GM12892 (cell line): ENCODE data around the gene RSPH3. TPM values are rescaled to one million over a fixed set of nuclear protein-coding genes. Genes with fewer than 3 reads are reported as not detected.
A peak's percentile ranks its signal among the peaks of the same experiment; 100 is the strongest.

Source experiments
- DNase-seq: peaks from one replicate; pipeline ENCODE4 v3.0.0; 2011; ENCODE audit not compliant: insufficient read length
- FAIRE-seq: peaks from 2 replicates; lab custom pipeline; 2011; peaks lifted over from hg19 to GRCh38; lab: Jason Lieb, UNC
- POLR2A ChIP-seq: IDR thresholded peaks from 2 replicates; pipeline ENCODE4 v1.6.1; 2011; ENCODE audit warnings: low read depth, low read length, control low read depth
- POLR2AphosphoS5 ChIP-seq: IDR thresholded peaks from 2 replicates; pipeline ENCODE4 v1.6.1; 2011; ENCODE audit warnings: low read depth, low read length, control low read depth
- TAF1 ChIP-seq: IDR thresholded peaks from 2 replicates; pipeline ENCODE4 v1.6.1; 2011; ENCODE audit warnings: low read depth, mild to moderate bottlenecking, control low read depth, low read length, borderline replicate concordance
- polyA plus RNA-seq: library from polyadenylated mRNA; unstranded; fragments of >200 nt; gene quantifications from one replicate; pipeline ENCODE4 v1.2.1, GENCODE V29; 2012; ENCODE audit warnings: missing spikeins, inconsistent platforms; ENCODE audit not compliant: missing spikeins

The RSPH3 gene, protein sequence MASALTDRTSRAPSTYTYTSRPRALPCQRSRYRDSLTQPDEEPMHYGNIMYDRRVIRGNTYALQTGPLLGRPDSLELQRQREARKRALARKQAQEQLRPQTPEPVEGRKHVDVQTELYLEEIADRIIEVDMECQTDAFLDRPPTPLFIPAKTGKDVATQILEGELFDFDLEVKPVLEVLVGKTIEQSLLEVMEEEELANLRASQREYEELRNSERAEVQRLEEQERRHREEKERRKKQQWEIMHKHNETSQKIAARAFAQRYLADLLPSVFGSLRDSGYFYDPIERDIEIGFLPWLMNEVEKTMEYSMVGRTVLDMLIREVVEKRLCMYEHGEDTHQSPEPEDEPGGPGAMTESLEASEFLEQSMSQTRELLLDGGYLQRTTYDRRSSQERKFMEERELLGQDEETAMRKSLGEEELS
- 1.9 TPM for polyA plus RNA-seq

DNA sequence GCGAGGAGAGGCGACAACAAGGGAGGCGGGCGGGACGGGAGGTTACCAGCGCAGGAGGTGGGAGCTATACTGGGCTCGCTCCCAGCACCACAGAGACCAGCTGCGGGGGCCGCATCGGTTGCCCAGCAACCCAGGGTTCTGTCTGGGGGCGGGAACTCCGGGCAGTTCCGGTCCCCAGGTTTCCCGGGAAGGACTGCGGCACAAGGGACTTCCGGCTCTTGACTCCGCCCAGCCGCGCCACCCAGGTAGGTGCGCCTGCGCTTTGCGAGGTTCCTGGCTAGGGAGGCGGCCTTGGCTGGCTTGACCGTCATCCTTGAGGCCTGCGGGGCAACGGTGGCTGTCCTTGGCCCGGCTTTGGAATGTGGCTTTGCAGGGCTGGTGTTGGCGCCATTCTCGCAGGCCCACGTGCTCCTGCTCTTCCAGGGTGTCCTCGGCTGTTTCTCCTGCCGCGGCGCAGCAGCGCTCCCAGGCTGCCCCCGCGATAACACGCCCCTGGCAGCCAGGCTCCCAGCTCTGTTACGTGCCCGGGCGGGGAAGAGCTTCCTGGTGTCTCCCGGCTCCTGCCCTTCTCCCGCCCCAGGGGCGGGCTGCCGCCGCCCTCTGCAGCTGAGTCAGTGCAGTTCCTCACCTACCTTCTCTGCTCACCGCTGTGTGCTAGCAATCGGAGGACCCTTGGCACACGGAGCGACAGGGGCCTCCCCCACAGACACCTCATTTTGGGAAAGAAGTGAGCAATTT, at the start of gene RSPH3:
TSS of gene RSPH3 (minus strand) at position 537 of the 738 bp plus-strand sequence. CDS start 652 bp downstream, outside the sequence.
- DNase-seq (peak; percentile 95), FAIRE-seq (peak; percentile 99)
- peak; percentile 94 for TF ChIP-seq POLR2AphosphoS5
- peak; percentile 91 for TF ChIP-seq POLR2A
- TF ChIP-seq TAF1: no peak

DNA sequence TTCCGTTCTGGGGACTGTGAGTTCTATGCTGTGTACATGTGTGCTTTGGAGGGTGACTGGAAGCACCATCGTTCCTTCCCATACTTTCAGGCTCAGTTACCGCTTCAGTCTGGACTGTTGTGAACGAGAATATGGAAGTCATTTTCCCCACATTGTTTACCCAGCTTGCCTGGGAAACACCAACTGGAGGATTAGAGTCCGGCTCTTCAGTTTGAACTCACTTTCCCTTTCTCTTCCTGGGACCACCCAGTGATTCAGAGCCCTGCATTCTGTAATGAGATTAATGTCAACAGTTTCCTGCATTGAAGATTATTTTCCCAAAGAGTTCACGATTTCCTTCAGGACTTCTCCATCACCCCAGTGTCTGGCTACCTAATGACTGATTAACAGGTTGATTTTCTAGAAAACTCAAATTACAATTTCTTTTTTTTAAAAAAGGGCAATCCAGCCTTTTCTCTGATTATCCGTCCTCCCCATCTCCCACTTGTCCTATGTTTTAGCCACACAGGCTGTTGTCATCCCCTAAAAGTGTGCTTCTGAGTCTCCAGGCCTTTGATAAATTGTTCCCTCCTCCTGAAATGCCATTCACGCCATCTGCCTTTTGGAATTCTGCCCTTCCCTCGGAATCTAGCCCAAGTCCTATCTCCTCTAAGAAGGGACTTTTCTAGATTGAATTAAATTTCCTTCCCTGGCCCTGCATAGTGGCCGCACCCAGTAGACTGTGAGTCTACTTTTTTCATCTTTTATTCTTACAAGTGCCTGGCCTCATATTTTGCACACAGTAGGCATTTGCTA, 48.1 kb upstream of the RSPH3 start:
- FAIRE-seq: no peak
- TF ChIP-seq POLR2A: no peak
- TF ChIP-seq POLR2AphosphoS5: no peak
- no peak for TF ChIP-seq TAF1
- DNase-seq: no peak

DNA sequence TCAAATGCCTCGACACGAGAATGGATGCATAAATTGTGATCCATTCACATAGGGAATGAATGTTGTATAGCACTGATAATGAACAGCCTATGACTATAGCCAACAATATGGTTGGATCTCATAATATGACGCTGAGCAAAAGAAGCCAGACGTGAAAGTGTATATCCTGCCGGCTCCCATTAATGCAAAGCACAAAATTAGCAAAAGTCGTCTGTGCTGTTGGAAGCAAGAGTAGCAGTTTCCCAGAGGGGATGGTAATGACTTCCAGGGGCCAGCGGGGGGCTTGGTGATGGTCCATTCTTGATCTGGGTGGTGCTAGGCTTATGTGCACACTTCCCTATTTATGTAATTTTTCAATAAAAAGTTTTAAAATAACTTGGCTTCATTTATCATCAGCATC, 45.8 kb upstream of the RSPH3 start:
- TF ChIP-seq POLR2AphosphoS5: no peak
- TF ChIP-seq POLR2A: no peak
- TF ChIP-seq TAF1: no peak
- no peak for DNase-seq
- peak; percentile 42 for FAIRE-seq

- FAIRE-seq (peak; percentile 93), DNase-seq (peak; percentile 49)
Observed at GRCh38 chr6:159044899-159045727, 45.1 kb upstream of the RSPH3 start, which contains the start of gene TAGAP. Gene TAGAP, minus strand, starts transcription at chr6:159044991. Its CDS starts 845 bp downstream, at chr6:159044146.

DNA sequence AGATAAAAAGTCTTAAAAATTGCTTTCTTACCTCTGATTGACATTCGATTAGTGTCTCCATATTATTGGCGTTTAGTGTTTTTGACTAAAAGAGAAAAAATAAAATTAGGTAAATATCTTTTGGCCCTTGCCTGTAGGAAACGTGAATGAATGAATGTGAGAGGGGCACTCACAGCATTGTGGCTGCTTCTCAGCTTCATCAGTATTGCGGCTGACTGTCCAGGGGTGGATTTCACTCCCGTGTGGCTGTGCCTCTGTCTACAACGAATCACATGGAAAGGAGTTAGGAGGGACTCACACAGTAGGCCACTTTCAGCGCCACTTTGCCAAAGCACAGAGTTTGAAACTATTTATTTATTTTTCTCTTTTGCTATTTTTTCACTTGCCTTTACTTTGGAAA, 43.9 kb upstream of the RSPH3 start:
- no peak for TF ChIP-seq TAF1
- TF ChIP-seq POLR2AphosphoS5: no peak
- no peak for TF ChIP-seq POLR2A
- peak; percentile 76 for FAIRE-seq
- DNase-seq: no peak

More at GRCh38 chr6:159044899-159045727, 45.1 kb upstream of the RSPH3 start, which contains the start of gene TAGAP:
- TF ChIP-seq POLR2A: peak; percentile 88
- TF ChIP-seq TAF1: peak; percentile 75; the same call in 1 of the 2 replicates
- TF ChIP-seq POLR2AphosphoS5: peak; percentile 81

DNA sequence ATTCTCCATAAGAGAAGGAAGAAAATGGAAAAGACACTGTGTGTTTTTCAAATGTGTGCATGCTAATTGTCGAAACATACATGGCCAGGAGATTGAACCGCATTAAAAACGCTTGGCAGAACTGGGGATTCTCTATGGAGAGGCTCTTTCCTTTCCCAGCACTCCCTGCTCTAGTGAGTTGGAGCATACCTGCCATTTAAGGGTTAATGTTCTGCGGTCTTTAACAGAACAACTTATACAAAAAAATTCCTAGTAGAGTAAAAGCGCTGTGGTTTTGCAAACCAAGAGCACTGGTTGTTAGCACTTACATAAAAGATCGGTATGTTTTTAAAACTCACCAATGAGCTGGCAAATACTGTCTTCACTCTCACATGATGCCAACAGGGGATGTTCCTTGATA, 43.2 kb upstream of the RSPH3 start:
- FAIRE-seq (no peak), DNase-seq (no peak)
- TF ChIP-seq POLR2AphosphoS5: no peak
- no peak for TF ChIP-seq TAF1
- TF ChIP-seq POLR2A: no peak

- DNase-seq (no peak), FAIRE-seq (no peak)
- TF ChIP-seq POLR2AphosphoS5 (no peak), POLR2A (no peak), TAF1 (no peak)
Observed at GRCh38 chr6:159042826-159043181, 42.8 kb upstream of the RSPH3 start.

- FAIRE-seq (peak; percentile 95), DNase-seq (no peak)
- TF ChIP-seq POLR2AphosphoS5 (no peak), TAF1 (no peak), POLR2A (no peak)
Observed at GRCh38 chr6:159042003-159042825, 42.2 kb upstream of the RSPH3 start.

- no peak for TF ChIP-seq POLR2A
- no peak for TF ChIP-seq POLR2AphosphoS5
- TF ChIP-seq TAF1: no peak
- FAIRE-seq (no peak), DNase-seq (no peak)
Observed at GRCh38 chr6:159041181-159041580, 41.2 kb upstream of the RSPH3 start.

GRCh38 chr6:159039885-159040258, 39.9 kb upstream of the RSPH3 start:
- TF ChIP-seq TAF1: no peak
- TF ChIP-seq POLR2AphosphoS5: no peak
- no peak for TF ChIP-seq POLR2A
- FAIRE-seq (peak; percentile 33), DNase-seq (no peak)
